Thymus (tissue), 11 donors: ENCODE measurements around the gene COQ7. TPM values are rescaled to one million over a fixed set of nuclear protein-coding genes. Genes with fewer than 3 reads are reported as not detected.

Source experiments
- DNase-seq, 9 donors: peaks; one replicate each; pipeline ENCODE4 v3.0.0-alpha.2; 2013; ENCODE audit warnings: low spot score in 9 of 9, low read depth in 6 of 9, missing footprints in 1 of 9
- H3K27ac ChIP-seq, 2 donors: one replicate each; pipeline ENCODE4 v1.5.1; 2013; ENCODE audit warnings: control low read depth in 1 of 2, low read depth in 1 of 2, low read length in 1 of 2, mild to moderate bottlenecking in 1 of 2, moderate library complexity in 1 of 2
- H3K27me3 ChIP-seq, 2 donors: one replicate each; pipeline ENCODE4 v1.5.1; 2013; ENCODE audit warnings: low read length in 1 of 2; ENCODE audit not compliant: control insufficient read depth in 2 of 2, insufficient read depth in 1 of 2
- H3K36me3 ChIP-seq, 2 donors: one replicate each; pipeline ENCODE4 v1.5.1; 2013; ENCODE audit warnings: low read length in 1 of 2, mild to moderate bottlenecking in 1 of 2, moderate library complexity in 1 of 2; ENCODE audit not compliant: control insufficient read depth in 2 of 2, insufficient read depth in 2 of 2
- H3K4me1 ChIP-seq, 2 donors: one replicate each; pipeline ENCODE4 v1.5.1; 2013; ENCODE audit warnings: low read length in 2 of 2; ENCODE audit not compliant: control insufficient read depth in 2 of 2, insufficient read depth in 2 of 2
- H3K4me3 ChIP-seq, 2 donors: one replicate each; pipeline ENCODE4 v1.5.1; 2013; ENCODE audit warnings: low read length in 2 of 2, control low read depth in 1 of 2, mild to moderate bottlenecking in 1 of 2
- H3K9me3 ChIP-seq, 2 donors: one replicate each; pipeline ENCODE4 v1.5.1; 2013; ENCODE audit warnings: low read length in 1 of 2, mild to moderate bottlenecking in 1 of 2; ENCODE audit not compliant: control insufficient read depth in 2 of 2, insufficient read depth in 1 of 2
- WGBS: extraction: QIAGEN DNeasy Blood & Tissue Kit; methylation state at CpG from one replicate; pipeline ENCODE4 v1.1.7; 2013; 5-methylcytosine and 5-hydroxymethylcytosine counted together
- polyA plus RNA-seq: library from polyadenylated mRNA; stranded (reverse); fragments of 200-250 nt; gene quantifications from one replicate; pipeline ENCODE4 v1.2.3, GENCODE V29; 2013
- total RNA-seq: library from RNA; stranded (reverse); fragments of 120-200 nt; gene quantifications from one replicate; pipeline ENCODE4 v1.2.4, GENCODE V29; 2013
- donor health status: healthy.

COQ7 gene
- total and polyA plus RNA-seq, 2 donors, result 14.3 to 15.4 TPM

- no peaks in the 10 kb centered on the region for H3K4me1 ChIP-seq
- WGBS, result 95% methylated on average over 50 of the region's 50 CpGs
- H3K9me3 ChIP-seq, result no peaks in the 10 kb centered on the region
- H3K27me3 ChIP-seq, result peaks cover 24 to 41% of the 10 kb centered on the region in 2 donors
- DNase-seq, result no peak
- H3K4me3 ChIP-seq, result no peak overlapping the region
- no peak overlapping the region for H3K27ac ChIP-seq
- no peaks in the 10 kb centered on the region for H3K36me3 ChIP-seq
Observed at GRCh38 chr16:19115148-19116021, 48.0 kb downstream of the COQ7 start.

DNA sequence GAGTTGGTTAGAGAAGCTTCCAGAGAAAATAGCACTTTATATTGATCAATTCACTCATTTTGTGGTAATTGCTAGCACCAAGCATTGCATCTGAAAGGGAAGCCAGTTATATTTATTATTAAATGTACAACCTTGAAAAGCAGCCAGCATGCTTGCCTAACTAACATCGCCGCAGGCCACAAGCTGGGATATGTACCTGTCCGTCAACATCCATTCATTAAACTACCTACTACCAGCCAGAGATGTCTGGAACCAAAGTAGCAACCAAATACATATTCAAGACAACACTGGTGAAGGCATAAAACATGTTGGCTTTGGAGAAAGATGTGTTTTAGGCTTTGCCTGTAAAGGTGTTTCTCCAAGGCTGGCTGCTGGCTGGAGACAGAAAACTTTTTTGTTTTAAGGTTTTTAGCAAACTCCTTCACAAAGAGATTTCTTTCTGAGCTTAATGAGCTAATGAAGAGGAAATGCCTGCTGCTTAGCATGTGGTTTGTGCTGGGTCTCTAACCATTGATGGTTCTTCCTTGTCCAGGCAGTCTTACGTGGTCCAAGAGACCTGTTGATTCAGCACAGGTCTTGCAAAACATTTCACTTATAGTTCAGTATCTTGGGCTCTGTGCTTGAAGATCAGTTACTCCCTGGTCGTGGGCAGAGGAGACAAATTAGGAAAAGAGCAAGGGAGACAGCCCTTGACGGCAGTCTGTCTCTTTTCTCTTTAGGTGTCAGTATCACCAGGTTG, 49.5 kb downstream of the COQ7 start:
- H3K4me3 ChIP-seq, result no peak overlapping the region
- no peaks in the 10 kb centered on the region for H3K9me3 ChIP-seq
- H3K36me3 ChIP-seq, result no peaks in the 10 kb centered on the region
- H3K27ac ChIP-seq, result peak overlapping the region in 1 of 2 donors; percentile 33
- no peaks in the 10 kb centered on the region for H3K4me1 ChIP-seq
- 70% methylated on average over 6 of the region's 6 CpGs for WGBS
- no peak for DNase-seq
- H3K27me3 ChIP-seq, result peaks cover 24 to 41% of the 10 kb centered on the region in 2 donors

- Histone ChIP-seq H3K36me3 (no peaks in the 10 kb centered on the region), H3K4me1 (no peaks in the 10 kb centered on the region), H3K9me3 (no peaks in the 10 kb centered on the region), H3K4me3 (peak overlapping the region in 1 of 2 donors; percentile 8), H3K27ac (peak overlapping the region; percentile 1 to 47), H3K27me3 (peaks cover 14 to 22% of the 10 kb centered on the region in 2 donors)
- WGBS, result 37% methylated on average over 6 of the region's 6 CpGs
- DNase-seq, result peak in 2 of 9 donors; percentile 8 to 31
Observed at GRCh38 chr16:19118938-19119431, 51.6 kb downstream of the COQ7 start.

- no peaks in the 10 kb centered on the region for H3K36me3 ChIP-seq
- H3K9me3 ChIP-seq, result no peaks in the 10 kb centered on the region
- no peak overlapping the region for H3K27ac ChIP-seq
- H3K4me3 ChIP-seq, result no peak overlapping the region
- peaks cover 9 to 17% of the 10 kb centered on the region in 2 donors for H3K27me3 ChIP-seq
- H3K4me1 ChIP-seq, result no peaks in the 10 kb centered on the region
- DNase-seq, result no peak
- WGBS, result 84% methylated on average over 5 of the region's 5 CpGs
Observed at GRCh38 chr16:19119564-19119963, 52.1 kb downstream of the COQ7 start.

DNA sequence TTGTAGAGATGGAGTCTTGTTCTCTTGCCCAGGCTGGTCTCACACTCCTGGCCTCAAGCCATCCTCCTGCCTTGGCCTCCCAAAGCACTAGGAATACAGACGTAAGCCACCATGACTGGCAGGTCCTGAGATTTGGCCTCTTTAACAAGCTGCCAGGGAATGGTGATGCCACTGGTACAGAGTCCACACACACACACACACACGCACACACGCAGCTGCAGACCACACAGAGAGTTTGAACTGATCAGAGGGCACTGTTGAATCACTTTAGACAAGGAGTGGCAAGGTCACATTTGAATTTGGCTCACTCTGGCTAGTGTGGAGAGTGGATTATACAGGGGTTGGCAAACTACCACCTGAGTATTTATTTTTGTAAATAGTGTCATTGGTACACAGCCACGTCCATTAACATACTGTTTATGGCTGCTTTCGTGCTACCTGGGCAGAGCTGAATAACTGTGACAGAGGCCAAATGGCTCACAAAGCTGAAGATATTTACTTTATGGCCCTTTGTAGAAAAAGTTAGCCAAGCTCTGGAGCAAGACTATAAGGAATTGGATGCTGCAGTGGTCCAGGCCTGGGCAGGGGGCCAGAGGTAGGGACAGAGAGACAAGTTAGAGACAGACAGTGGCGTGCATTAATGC, 56.2 kb downstream of the COQ7 start:
- no peak for DNase-seq
- Histone ChIP-seq H3K36me3 (no peaks in the 10 kb centered on the region), H3K27me3 (no peaks in the 10 kb centered on the region), H3K4me3 (no peak overlapping the region), H3K27ac (no peak overlapping the region), H3K4me1 (no peaks in the 10 kb centered on the region), H3K9me3 (peaks cover 0 to 4% of the 10 kb centered on the region in 2 donors)
- WGBS, result 90% methylated on average over 6 of the region's 6 CpGs

DNA sequence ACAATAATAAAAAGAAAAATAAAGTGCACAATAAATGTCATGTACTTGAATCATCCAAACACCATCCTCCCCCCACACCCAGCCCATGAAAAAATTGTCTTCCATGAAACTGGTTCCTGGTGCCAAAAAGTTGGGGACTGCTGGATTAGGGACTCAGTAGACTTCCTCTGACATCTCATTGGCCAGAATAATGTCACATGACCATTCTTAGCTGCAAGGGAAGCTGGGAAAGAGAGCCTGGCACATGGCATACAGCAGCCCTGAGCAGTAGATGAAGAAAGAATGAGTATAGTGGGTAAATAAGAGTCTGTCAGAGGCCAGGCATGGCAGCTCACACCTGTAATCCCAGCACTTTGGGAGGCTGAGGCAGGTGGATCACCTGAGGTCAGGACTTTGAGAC, 58.9 kb downstream of the COQ7 start:
- DNase-seq, result no peak
- H3K36me3 ChIP-seq, result no peaks in the 10 kb centered on the region
- no peaks in the 10 kb centered on the region for H3K27me3 ChIP-seq
- H3K9me3 ChIP-seq, result peaks cover 0 to 4% of the 10 kb centered on the region in 2 donors
- H3K4me3 ChIP-seq, result no peak overlapping the region
- H3K27ac ChIP-seq, result no peak overlapping the region
- peaks cover 0 to 3% of the 10 kb centered on the region in 2 donors for H3K4me1 ChIP-seq

- no peak overlapping the region for H3K4me3 ChIP-seq
- WGBS, result 88% methylated on average over 3 of the region's 3 CpGs
- H3K36me3 ChIP-seq, result no peaks in the 10 kb centered on the region
- no peaks in the 10 kb centered on the region for H3K27me3 ChIP-seq
- DNase-seq, result no peak
- peaks cover 0 to 4% of the 10 kb centered on the region in 2 donors for H3K9me3 ChIP-seq
- H3K27ac ChIP-seq, result no peak overlapping the region
- H3K4me1 ChIP-seq, result peaks cover 0 to 3% of the 10 kb centered on the region in 2 donors
Observed at GRCh38 chr16:19127205-19127604, 59.8 kb downstream of the COQ7 start.

- Histone ChIP-seq H3K9me3 (peaks cover 0 to 4% of the 10 kb centered on the region in 2 donors), H3K27ac (no peak overlapping the region), H3K36me3 (no peaks in the 10 kb centered on the region), H3K4me1 (peaks cover 0 to 3% of the 10 kb centered on the region in 2 donors), H3K27me3 (no peaks in the 10 kb centered on the region), H3K4me3 (no peak overlapping the region)
- WGBS, result 63% methylated on average over 3 of the region's 3 CpGs
- DNase-seq, result no peak
Observed at GRCh38 chr16:19127674-19128131, 60.3 kb downstream of the COQ7 start.
